Stimulated activated CD8-positive, alpha-beta memory T cell treated with anti-CD3 and anti-CD28 coated beads, Interleukin-15, amount 100 ng/mL, for 48 hours (primary cell): ENCODE results near the gene RELB.
"Not testable (repeated sequence)": the region's sequence is repeated elsewhere in the genome, so short reads cannot be mapped to it uniquely, and the experiment has no call there.

Experiments used
- DNase-seq, 2 donors: peaks; one replicate each; pipeline ENCODE4 v3.0.0-alpha.2; 2020; ENCODE audit warnings: low read depth in 2 of 2

RELB gene

GRCh38 chr19:45001087-45001739 lies at the start of gene RELB:
TSS of gene RELB (plus strand) at chr19:45001464. CDS start at chr19:45001580, 116 bp downstream.
- peak; percentile 91 to 92 for DNase-seq

- no peak for DNase-seq
These were observed 47.0 kb upstream of the RELB start for GRCh38 chr19:44954278-44954648.

DNA sequence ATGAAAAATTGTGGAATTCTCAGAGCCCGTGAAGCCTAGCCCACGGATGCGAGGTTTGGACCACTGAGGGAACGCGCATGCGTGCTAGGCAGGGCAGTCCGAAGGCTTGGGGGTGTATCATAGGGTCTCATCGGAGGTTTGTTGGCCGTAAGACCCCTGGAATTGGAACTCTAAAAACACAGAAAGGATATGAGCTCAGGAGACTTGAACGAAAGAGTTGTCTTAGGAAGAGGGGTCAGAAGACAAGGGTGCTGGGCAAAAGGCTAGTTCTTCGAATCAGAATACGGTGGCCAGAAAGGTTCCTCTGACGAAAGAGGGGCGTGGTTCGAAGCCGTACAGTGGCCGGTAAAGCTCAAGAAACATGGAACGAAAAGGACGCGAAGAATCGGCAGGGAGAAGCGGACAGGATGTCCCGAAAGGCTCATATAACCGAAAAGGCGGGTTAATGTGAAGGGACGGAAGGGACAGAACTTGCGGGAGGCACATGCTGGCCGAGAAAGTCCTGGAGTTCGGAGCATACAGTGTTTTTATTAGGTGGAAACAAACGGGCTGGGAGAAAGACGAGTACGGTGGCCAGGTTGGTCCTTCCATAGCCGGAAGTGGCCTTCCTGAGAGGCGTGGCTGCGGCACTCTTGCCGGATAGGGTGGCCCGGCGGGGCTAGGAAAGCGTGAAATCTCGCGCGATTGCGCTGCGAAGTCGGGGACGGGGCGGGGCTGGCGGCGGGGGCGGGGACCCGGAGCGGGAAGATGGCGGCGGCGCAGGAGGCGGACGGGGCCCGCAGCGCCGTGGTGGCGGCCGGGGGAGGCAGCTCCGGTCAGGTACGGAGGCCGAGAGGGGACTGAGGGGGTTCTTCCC lies 46.4 kb upstream of the RELB start, which contains the start of gene CLPTM1:
Gene CLPTM1, plus strand, starts transcription at position 732 of the 856 bp plus-strand sequence. Its CDS starts 16 bp downstream, at position 748.
- DNase-seq: peak; percentile 94 to 95

DNA sequence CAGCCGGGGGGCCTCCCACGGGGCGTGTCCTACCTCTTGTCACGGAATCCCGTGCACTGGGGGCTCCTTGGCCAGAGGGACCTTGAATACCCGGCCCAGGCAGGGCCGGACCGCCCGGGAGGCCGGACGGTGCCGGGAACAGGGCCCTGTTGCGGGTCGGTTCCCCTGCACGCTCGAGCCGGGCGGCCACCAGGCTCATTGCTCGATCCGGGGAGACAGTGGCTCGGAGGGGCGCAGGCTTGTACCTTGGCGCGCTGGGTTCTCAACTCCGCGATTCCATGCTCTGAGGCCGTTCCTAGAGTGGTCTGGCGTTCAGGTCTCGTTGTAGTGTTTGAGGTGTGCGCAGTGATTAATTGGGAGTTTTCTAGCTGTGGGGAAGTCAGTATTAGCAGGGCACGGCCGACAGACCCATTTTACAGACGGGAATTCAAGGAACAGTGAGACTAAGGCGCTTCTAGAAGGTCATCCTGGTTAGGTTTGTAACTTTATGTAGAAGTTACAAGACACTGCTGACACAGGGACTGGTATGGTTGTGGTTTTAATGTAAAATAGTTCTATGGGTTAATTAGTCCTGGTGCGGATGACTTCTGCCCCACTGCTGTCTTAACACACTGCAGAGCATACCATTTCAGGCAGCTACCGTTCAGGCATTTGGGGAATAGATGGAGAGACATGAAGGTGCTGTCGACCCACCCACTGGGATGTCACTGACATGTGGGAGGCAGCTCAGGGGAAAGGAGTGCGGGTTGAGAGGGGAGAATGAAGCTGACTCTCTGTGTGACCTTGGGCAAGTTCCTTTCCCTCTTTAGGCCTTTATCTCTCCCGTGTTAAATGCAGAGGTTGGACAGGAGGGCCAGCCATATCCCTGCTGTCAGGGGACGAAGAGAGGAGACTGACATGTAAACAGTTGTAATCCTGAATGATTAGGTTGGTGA lies 45.5 kb upstream of the RELB start:
- no peak for DNase-seq

GRCh38 chr19:44957526-44957925 lies 43.7 kb upstream of the RELB start:
- no peak for DNase-seq

- DNase-seq: no peak
These were observed 43.2 kb upstream of the RELB start for GRCh38 chr19:44958090-44958489.

- DNase-seq: no peak
These were observed 41.6 kb upstream of the RELB start for GRCh38 chr19:44959691-44960090.

- DNase-seq: no peak
These were observed 40.1 kb upstream of the RELB start for GRCh38 chr19:44960906-44961728.

GRCh38 chr19:44961821-44962220 lies 39.4 kb upstream of the RELB start:
- no peak for DNase-seq

DNA sequence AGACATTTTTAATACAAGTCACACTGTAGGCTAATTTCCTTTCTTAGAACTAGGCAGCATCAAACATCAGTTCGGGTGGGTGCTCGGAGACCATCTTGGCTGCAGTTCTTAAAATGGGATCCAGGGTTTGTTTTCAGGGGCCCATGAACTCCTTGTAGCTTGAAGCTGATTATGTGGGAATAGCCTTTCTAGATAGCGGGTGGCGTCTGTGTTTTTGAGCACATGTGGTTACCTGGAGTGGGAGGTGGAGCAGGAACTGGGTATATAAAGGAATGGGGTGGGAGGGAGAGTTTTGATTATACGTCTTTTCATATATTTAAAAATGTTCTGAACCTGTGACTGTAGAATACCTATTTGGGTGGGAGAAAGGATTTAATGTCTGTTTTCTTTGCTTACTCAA lies 33.1 kb upstream of the RELB start:
- DNase-seq: no peak

GRCh38 chr19:44968670-44969069 lies 32.6 kb upstream of the RELB start:
- no peak for DNase-seq

GRCh38 chr19:44969437-44969836 lies 31.8 kb upstream of the RELB start:
- DNase-seq: no peak

DNA sequence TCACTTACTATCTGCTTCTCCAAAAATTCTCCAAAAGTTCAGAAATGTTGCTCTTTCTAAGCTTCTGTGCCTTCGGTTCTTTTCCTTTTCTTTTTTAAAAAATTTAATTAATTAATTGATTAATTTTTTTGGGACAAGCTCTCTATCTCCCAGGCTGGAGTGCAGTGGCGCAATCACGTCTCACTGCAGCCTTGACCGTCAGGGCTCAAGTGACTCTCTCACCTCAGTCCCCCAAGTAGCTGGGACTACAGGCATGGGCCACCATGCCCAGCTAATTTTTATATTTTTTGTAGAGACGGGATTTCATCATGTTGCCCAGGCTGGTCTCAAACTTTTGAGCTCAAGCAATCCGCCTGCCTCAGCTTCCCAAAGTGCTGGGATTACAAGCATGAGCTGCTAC lies 29.8 kb upstream of the RELB start:
- not testable (repeated sequence) for DNase-seq

- no peak for DNase-seq
These were observed 28.5 kb upstream of the RELB start for GRCh38 chr19:44972802-44973201.

- DNase-seq: no peak
These were observed 27.1 kb upstream of the RELB start for GRCh38 chr19:44973982-44974735.

DNA sequence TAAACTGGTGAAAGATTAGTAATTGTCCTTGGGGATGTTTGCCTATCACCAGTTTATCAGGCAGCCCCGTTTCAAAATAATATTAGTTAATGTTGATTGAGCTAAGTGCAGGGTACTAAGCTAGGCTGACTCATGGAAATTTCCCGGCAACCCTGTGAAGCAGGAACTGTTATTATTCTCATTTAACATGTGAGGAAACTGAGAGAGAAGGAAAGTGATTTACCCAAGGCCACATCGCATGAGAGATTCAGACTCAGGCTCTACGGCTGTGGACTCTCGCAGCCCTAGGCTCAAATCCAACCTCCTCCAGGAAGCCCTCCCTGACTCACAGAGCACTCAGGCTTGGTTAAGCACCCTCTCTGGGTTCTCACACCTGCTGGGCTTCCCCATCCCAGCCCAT lies 26.4 kb upstream of the RELB start:
- DNase-seq: no peak

DNA sequence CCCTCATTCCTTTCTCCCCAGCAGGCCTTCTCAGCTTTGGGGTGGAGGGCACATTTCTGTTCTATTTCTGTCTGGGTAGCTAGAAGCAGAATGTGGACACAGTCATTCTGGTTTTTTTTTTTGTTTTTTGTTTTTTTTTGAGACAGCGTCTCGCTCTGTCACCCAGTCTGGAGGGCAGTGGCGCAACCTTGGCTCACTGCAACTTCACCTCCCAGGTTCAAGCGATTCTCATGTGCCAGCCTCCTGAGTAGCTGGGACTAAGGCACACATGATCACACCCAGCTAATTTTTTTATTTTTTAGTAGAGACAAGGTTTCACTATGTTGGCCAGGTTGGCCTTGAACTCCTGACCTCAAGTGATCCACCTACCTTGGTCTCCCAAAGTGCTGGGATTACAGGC lies 25.8 kb upstream of the RELB start:
- DNase-seq: no peak

DNA sequence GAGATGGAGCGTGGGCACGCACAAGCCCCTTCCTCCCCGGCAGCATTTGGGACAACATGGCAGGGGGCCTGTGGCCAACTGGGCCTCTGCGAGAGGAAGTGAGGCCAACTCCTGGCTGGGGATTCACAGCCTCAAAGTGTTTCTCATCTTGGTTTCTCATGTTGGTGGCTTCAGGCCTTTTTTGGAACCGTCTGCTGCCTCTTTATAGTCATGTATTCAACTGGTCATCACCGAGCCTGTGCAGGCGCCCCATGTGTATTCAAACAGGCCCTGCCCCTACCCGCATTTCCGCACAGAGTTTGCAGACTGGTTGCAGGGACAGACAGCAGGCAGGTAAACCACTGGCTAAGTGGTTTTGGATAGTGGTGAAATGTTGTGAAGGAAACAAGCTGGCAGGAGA lies 17.3 kb upstream of the RELB start:
- DNase-seq: no peak

DNA sequence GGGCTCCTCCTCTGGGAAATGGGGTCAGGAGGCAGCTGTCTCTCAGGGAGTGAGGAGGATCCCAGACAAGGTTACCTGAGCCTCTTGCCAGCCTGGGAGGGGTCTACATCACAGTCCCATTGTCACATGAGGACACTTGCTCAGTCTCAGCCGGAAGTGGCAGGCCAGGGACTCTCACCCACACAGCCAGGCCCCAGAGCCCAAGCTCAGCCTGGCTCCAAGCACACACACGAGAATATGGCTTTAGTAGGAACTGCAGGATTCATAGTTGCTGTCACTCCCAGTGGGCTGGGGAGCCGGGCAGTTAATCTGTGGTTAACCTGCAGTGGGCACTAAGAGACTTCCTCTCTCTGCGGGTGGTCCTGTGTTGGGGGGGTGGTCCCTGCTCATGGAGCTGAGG lies 15.8 kb upstream of the RELB start:
- DNase-seq: no peak

GRCh38 chr19:44986389-44986788 lies 14.9 kb upstream of the RELB start:
- DNase-seq: no peak
